Measurements from ENCODE around the gene CPB1.

DNA sequence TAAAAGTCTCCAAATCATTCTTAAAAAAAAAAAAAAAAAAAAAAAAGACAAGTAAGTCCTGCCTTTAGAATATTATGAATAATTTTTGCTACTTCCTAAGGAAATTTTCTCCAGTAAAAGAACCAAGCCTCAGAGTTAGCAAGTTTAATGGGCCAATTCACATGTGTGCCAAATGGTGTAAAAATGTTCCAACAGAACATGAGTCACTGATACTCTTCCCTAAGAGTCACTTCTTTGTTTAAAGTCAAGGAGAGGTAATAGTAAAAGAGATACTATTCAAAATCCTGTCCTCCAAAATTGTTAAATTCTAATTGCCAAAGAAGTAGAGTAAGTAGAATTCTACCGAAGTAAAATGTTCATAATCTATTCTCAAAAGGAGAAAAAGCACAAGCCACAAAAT, 19.7 kb downstream of the CPB1 start:
- TF ChIP-seq ZNF274 (IDR thresholded peaks at IDR 0.05; ENCODE audit: low read depth, low read length), result no peak
- no peak for TF ChIP-seq SUZ12 (IDR thresholded peaks at IDR 0.05; ENCODE audit: extremely low read depth, insufficient read depth, insufficient read length)
